Stimulated activated naive CD8-positive, alpha-beta T cell treated with anti-CD3 and anti-CD28 coated beads, Interleukin-15, Interleukin-2, amounts not matched to agents 100 ng/mL and 50 ng/mL, for 24 hours (primary cell): ENCODE data around the gene HIBADH.

Experiments used
- H3K27ac Mint-ChIP-seq: one replicate; pipeline ENCODE4 v1.8.0; 2021; ENCODE audit warnings: mild to moderate bottlenecking, mixed read lengths
- H3K27me3 Mint-ChIP-seq: one replicate; pipeline ENCODE4 v1.8.0; 2021; ENCODE audit warnings: mixed read lengths
- H3K36me3 Mint-ChIP-seq: one replicate; pipeline ENCODE4 v1.8.0; 2021; ENCODE audit warnings: low read depth, mixed read lengths
- H3K4me1 Mint-ChIP-seq: one replicate; pipeline ENCODE4 v1.8.0; 2021; ENCODE audit warnings: low read depth, mixed read lengths
- H3K4me3 Mint-ChIP-seq: one replicate; pipeline ENCODE4 v1.8.0; 2021; ENCODE audit warnings: mild to moderate bottlenecking, mixed read lengths
- H3K9me3 Mint-ChIP-seq: one replicate; pipeline ENCODE4 v1.8.0; 2021; ENCODE audit warnings: mixed read lengths

The HIBADH gene

GRCh38 chr7:27535795-27536194 is 126.9 kb downstream of the HIBADH start:
- peaks cover 34% of the 10 kb centered on the region for H3K36me3 Mint-ChIP-seq
- no peaks in the 10 kb centered on the region for H3K4me1 Mint-ChIP-seq
- H3K27ac Mint-ChIP-seq: no peak overlapping the region
- no peak overlapping the region for H3K4me3 Mint-ChIP-seq
- H3K9me3 Mint-ChIP-seq: no peaks in the 10 kb centered on the region
- H3K27me3 Mint-ChIP-seq: no peaks in the 10 kb centered on the region

- Mint-ChIP-seq H3K27ac (no peak overlapping the region), H3K27me3 (no peaks in the 10 kb centered on the region), H3K4me3 (no peak overlapping the region), H3K4me1 (no peaks in the 10 kb centered on the region), H3K9me3 (no peaks in the 10 kb centered on the region), H3K36me3 (peaks cover 33% of the 10 kb centered on the region)
Measured at GRCh38 chr7:27533652-27534081, 129.0 kb downstream of the HIBADH start.

DNA sequence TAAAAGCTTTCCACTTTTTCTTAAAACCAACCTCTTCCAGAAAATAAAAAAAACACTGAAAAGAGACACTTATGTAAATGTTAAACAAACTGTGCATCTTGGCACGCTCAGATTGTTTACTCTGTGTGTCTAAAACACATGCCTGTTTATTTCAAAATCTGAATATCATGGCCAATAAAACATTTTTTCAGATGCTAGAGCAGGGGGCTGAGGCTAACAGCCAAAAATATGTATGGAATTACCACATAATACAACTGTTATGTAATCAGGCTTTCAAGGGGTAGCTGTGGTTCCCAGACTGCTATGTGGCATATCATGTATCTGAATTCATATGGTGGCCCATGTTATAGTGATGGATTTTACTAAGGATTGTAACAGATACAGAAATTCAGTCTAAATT is 130.4 kb downstream of the HIBADH start:
- Mint-ChIP-seq H3K4me3 (no peak overlapping the region), H3K27ac (no peak overlapping the region)

GRCh38 chr7:27527348-27527714 is 135.4 kb downstream of the HIBADH start:
- Mint-ChIP-seq H3K4me3 (no peak overlapping the region), H3K27ac (no peak overlapping the region), H3K4me1 (no peaks in the 10 kb centered on the region), H3K9me3 (peaks cover 4% of the 10 kb centered on the region), H3K27me3 (no peaks in the 10 kb centered on the region), H3K36me3 (peaks cover 60% of the 10 kb centered on the region)

More for the DNA sequence above, 130.4 kb downstream of the HIBADH start:
- no peaks in the 10 kb centered on the region for H3K27me3 Mint-ChIP-seq
- no peaks in the 10 kb centered on the region for H3K4me1 Mint-ChIP-seq
- H3K36me3 Mint-ChIP-seq: peaks cover 38% of the 10 kb centered on the region
- no peaks in the 10 kb centered on the region for H3K9me3 Mint-ChIP-seq

GRCh38 chr7:27526611-27527347 is 135.9 kb downstream of the HIBADH start:
- no peak overlapping the region for H3K27ac Mint-ChIP-seq
- H3K4me1 Mint-ChIP-seq: no peaks in the 10 kb centered on the region
- peaks cover 4% of the 10 kb centered on the region for H3K9me3 Mint-ChIP-seq
- no peaks in the 10 kb centered on the region for H3K27me3 Mint-ChIP-seq
- H3K4me3 Mint-ChIP-seq: no peak overlapping the region
- H3K36me3 Mint-ChIP-seq: peaks cover 60% of the 10 kb centered on the region

GRCh38 chr7:27526131-27526530 is 136.6 kb downstream of the HIBADH start:
- H3K36me3 Mint-ChIP-seq: peaks cover 57% of the 10 kb centered on the region
- H3K27me3 Mint-ChIP-seq: no peaks in the 10 kb centered on the region
- H3K9me3 Mint-ChIP-seq: peaks cover 4% of the 10 kb centered on the region
- no peak overlapping the region for H3K4me3 Mint-ChIP-seq
- H3K4me1 Mint-ChIP-seq: no peaks in the 10 kb centered on the region
- H3K27ac Mint-ChIP-seq: no peak overlapping the region

- no peaks in the 10 kb centered on the region for H3K27me3 Mint-ChIP-seq
- no peaks in the 10 kb centered on the region for H3K4me1 Mint-ChIP-seq
- peaks cover 35% of the 10 kb centered on the region for H3K36me3 Mint-ChIP-seq
- H3K27ac Mint-ChIP-seq: no peak overlapping the region
- H3K4me3 Mint-ChIP-seq: no peak overlapping the region
- H3K9me3 Mint-ChIP-seq: peaks cover 4% of the 10 kb centered on the region
Measured at GRCh38 chr7:27523321-27523720, 139.4 kb downstream of the HIBADH start.

GRCh38 chr7:27522566-27522965 is 140.1 kb downstream of the HIBADH start:
- H3K27me3 Mint-ChIP-seq: no peaks in the 10 kb centered on the region
- no peak overlapping the region for H3K4me3 Mint-ChIP-seq
- H3K36me3 Mint-ChIP-seq: peaks cover 31% of the 10 kb centered on the region
- peaks cover 4% of the 10 kb centered on the region for H3K9me3 Mint-ChIP-seq
- no peaks in the 10 kb centered on the region for H3K4me1 Mint-ChIP-seq
- H3K27ac Mint-ChIP-seq: no peak overlapping the region

- H3K9me3 Mint-ChIP-seq: peaks cover 4% of the 10 kb centered on the region
- no peaks in the 10 kb centered on the region for H3K27me3 Mint-ChIP-seq
- H3K4me3 Mint-ChIP-seq: no peak overlapping the region
- H3K4me1 Mint-ChIP-seq: no peaks in the 10 kb centered on the region
- H3K36me3 Mint-ChIP-seq: peaks cover 22% of the 10 kb centered on the region
- H3K27ac Mint-ChIP-seq: no peak overlapping the region
Measured at GRCh38 chr7:27520815-27521790, 141.6 kb downstream of the HIBADH start.

- Mint-ChIP-seq H3K27ac (no peak overlapping the region), H3K27me3 (no peaks in the 10 kb centered on the region), H3K4me3 (no peak overlapping the region), H3K36me3 (peaks cover 15% of the 10 kb centered on the region), H3K4me1 (no peaks in the 10 kb centered on the region), H3K9me3 (peaks cover 4% of the 10 kb centered on the region)
Measured at GRCh38 chr7:27519793-27520469, 142.8 kb downstream of the HIBADH start.

DNA sequence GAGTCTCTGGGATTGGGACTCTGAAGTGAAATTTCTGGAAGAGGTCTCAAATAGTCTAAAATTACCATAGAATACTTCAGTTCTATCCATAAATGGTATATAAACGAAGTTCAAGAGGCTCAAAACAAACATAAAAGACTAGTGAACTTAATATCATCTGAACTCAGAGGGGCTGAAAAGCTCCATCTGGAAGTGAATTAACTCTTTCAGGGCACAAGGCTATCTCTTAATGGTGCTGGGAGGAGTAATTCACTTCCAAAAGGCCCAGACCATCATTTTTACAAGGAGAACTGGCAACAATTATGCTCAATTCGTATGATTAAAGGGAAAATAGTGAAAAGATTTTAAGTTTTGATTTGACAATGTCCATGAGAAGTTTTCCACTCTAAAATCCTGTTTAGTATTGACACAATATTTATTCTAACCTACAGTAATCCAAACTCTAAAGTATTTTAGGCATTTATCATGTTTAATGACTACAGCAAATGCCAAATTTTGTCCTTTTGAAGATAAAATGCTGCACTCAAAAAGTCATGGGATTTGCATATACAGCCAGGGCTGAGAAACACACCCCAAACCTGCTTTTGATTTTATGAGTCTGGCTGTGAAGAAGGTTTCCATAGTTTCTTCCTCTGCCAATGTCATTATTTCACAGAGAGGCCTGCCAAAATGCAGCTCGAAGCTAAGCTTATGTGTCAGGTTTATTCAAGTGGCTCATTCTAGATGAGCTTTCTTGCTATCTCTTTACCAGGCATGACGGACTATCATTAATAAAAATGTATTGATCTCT is 143.9 kb downstream of the HIBADH start:
- Mint-ChIP-seq H3K4me3 (no peak overlapping the region), H3K9me3 (no peaks in the 10 kb centered on the region), H3K36me3 (peaks cover 7% of the 10 kb centered on the region), H3K4me1 (no peaks in the 10 kb centered on the region), H3K27me3 (no peaks in the 10 kb centered on the region), H3K27ac (no peak overlapping the region)

DNA sequence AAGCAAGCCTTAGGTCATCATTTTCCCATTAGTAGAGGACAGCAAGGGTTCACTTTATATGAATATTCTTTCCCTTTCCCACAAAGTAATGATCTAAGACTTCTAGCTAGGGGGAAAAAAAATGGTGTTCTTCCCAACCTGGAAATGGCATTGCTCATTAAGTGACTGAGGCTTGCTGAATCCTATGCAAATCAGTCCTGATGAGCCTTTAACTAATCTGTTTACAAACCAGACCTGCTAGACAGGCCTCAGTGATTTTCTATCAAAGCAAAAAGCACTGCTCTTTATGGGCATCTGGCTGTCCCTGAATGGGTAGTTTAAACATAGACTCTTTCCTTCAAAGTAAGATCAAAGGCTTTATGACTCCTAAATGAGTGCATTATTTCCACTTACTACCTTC is 146.3 kb downstream of the HIBADH start:
- Mint-ChIP-seq H3K4me3 (no peak overlapping the region), H3K27ac (no peak overlapping the region), H3K27me3 (no peaks in the 10 kb centered on the region), H3K36me3 (no peaks in the 10 kb centered on the region), H3K4me1 (no peaks in the 10 kb centered on the region), H3K9me3 (no peaks in the 10 kb centered on the region)

DNA sequence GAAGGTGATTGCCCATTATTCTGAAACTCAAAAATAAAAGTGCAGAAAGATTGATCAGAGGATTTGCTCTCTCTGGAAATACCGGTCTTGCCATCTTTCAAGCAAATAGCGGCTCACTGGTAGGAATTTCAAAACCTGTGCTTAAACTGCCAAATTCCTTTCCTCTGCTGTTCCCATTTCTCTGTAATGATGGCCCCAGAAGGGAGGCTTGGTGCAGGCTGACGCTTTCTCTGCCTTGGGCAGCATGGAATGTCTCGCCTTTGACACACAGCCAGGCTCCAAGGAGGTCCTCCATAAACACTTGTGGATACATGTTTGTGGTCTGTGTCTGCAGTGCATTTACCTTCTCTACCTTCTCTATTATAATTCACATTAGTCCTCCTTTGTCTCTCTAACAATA is 146.8 kb downstream of the HIBADH start:
- H3K27ac Mint-ChIP-seq: no peak overlapping the region
- no peaks in the 10 kb centered on the region for H3K9me3 Mint-ChIP-seq
- H3K36me3 Mint-ChIP-seq: no peaks in the 10 kb centered on the region
- no peaks in the 10 kb centered on the region for H3K27me3 Mint-ChIP-seq
- H3K4me1 Mint-ChIP-seq: no peaks in the 10 kb centered on the region
- no peak overlapping the region for H3K4me3 Mint-ChIP-seq

DNA sequence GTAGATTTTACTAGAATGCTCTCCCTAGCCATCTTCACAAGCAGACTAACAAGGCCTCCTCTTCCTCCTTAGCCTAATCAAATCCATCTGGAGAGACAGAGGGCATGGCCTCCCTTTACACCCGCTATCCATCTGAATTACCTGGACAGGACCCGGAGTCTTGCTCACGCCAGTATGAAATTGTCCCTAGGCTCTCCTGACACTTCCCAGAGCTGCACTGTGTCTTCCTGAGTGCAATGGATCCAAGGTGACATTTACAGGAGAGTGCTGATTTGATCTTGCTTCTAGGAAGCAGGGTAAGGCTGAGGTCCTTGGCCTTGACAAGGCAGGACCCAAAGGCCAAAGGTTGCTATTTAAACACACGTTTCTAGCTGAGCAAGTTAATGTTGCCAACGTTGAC is 147.8 kb downstream of the HIBADH start:
- H3K4me3 Mint-ChIP-seq: no peak overlapping the region
- H3K27ac Mint-ChIP-seq: no peak overlapping the region
- H3K4me1 Mint-ChIP-seq: no peaks in the 10 kb centered on the region
- H3K9me3 Mint-ChIP-seq: no peaks in the 10 kb centered on the region
- no peaks in the 10 kb centered on the region for H3K36me3 Mint-ChIP-seq
- no peaks in the 10 kb centered on the region for H3K27me3 Mint-ChIP-seq
